ENCODE measurements around the gene PSMD6.
A peak's percentile ranks its signal among the peaks of the same experiment; 100 is the strongest.

The PSMD6 gene

GRCh38 chr3:64023187-64023860, at the start of gene PSMD6:
Gene PSMD6, minus strand, starts transcription at chr3:64023494. Its CDS starts 75 bp downstream, at chr3:64023419.
- H3K4me3 ChIP-seq = peak within 1 kb of the TSS; percentile 92 to 95
- H3K27ac ChIP-seq = peak within 1 kb of the TSS; percentile 85 to 91
- DNase-seq = peak; percentile 78 to 89
- no peaks in the 10 kb centered on the region for H3K9me3 ChIP-seq
- TF ChIP-seq CTCF (IDR thresholded peaks at IDR 0.05) = peak; percentile 99 to 100
- no peaks in the 10 kb centered on the region for H3K27me3 ChIP-seq
- H3K36me3 ChIP-seq = peaks cover 2 to 20% (median 10%) of the 10 kb centered on the region in 3 donors
- H3K4me1 ChIP-seq = peaks cover 0 to 22% (median 20%) of the 10 kb centered on the region in 4 donors
- intact Hi-C loops (cut with DNase I; ENCODE audit: low total_unique reads) = no loop called here

GRCh38 chr3:64072126-64072525, 48.8 kb upstream of the PSMD6 start:
- intact Hi-C loops (cut with DNase I; ENCODE audit: low total_unique reads) = no loop called here
- no peaks in the 10 kb centered on the region for H3K27me3 ChIP-seq
- no peaks in the 10 kb centered on the region for H3K9me3 ChIP-seq
- H3K4me1 ChIP-seq = no peaks in the 10 kb centered on the region
- no peak for DNase-seq
- no peak overlapping the region for H3K4me3 ChIP-seq
- no peak overlapping the region for H3K27ac ChIP-seq
- TF ChIP-seq CTCF (IDR thresholded peaks at IDR 0.05) = no peak
- no peaks in the 10 kb centered on the region for H3K36me3 ChIP-seq

GRCh38 chr3:64070704-64071103, 47.4 kb upstream of the PSMD6 start:
- no peak for DNase-seq
- no peak for TF ChIP-seq CTCF (IDR thresholded peaks at IDR 0.05)
- no peak overlapping the region for H3K4me3 ChIP-seq
- no peaks in the 10 kb centered on the region for H3K4me1 ChIP-seq
- no peak overlapping the region for H3K27ac ChIP-seq
- H3K9me3 ChIP-seq = no peaks in the 10 kb centered on the region
- no peaks in the 10 kb centered on the region for H3K36me3 ChIP-seq
- no peaks in the 10 kb centered on the region for H3K27me3 ChIP-seq
- intact Hi-C loops (cut with DNase I; ENCODE audit: low total_unique reads) = no loop called here

GRCh38 chr3:64067506-64068346, 44.4 kb upstream of the PSMD6 start:
- no peak for TF ChIP-seq CTCF (IDR thresholded peaks at IDR 0.05)
- no peak overlapping the region for H3K4me3 ChIP-seq
- intact Hi-C loops (cut with DNase I; ENCODE audit: low total_unique reads) = no loop called here
- no peak for DNase-seq
- no peaks in the 10 kb centered on the region for H3K9me3 ChIP-seq
- H3K4me1 ChIP-seq = no peaks in the 10 kb centered on the region
- H3K27ac ChIP-seq = no peak overlapping the region
- H3K36me3 ChIP-seq = no peaks in the 10 kb centered on the region
- H3K27me3 ChIP-seq = no peaks in the 10 kb centered on the region

- Histone ChIP-seq H3K9me3 (no peaks in the 10 kb centered on the region), H3K36me3 (no peaks in the 10 kb centered on the region), H3K4me3 (no peak overlapping the region), H3K27me3 (no peaks in the 10 kb centered on the region), H3K4me1 (no peaks in the 10 kb centered on the region), H3K27ac (no peak overlapping the region)
- DNase-seq = no peak
- intact Hi-C loops (cut with DNase I; ENCODE audit: low total_unique reads) = no loop called here
- no peak for TF ChIP-seq CTCF (IDR thresholded peaks at IDR 0.05)
Observed at GRCh38 chr3:64064804-64065203, 41.5 kb upstream of the PSMD6 start.

Measured in tibial artery (tissue), 4 donors.